ENCODE data around the gene ZMYND8. TPM values are rescaled to one million over a fixed set of nuclear protein-coding genes. Genes with fewer than 3 reads are reported as not detected.
A peak's percentile ranks its signal among the peaks of the same experiment; 100 is the strongest.
"Not testable (repeated sequence)": the region's sequence is repeated elsewhere in the genome, so short reads cannot be mapped to it uniquely, and the experiment has no call there.

The ZMYND8 gene
- total RNA-seq, 2 experiments from 2014 or later: 30.3 to 33.0 TPM

GRCh38 chr20:47295129-47295813 lies 61.2 kb downstream of the ZMYND8 start:
- Mint-ChIP-seq H3K9me3 (no peaks in the 10 kb centered on the region), H3K36me3 (ENCODE audit: low read depth) (peaks cover 27% of the 10 kb centered on the region), H3K27ac (no peak overlapping the region), H3K4me3 (no peak overlapping the region), H3K27me3 (ENCODE audit: low read depth) (no peaks in the 10 kb centered on the region), H3K4me1 (ENCODE audit: low read depth) (peaks cover 16% of the 10 kb centered on the region)
- no peak for DNase-seq
- CTCF ChIA-PET: interaction anchor here (0.7 to 3.0 kb wide), 5 partner anchors 17 to 346 kb away, joined by 3 to 16 read pairs (median 3); no protein-coding TSS in a partner anchor
- intact Hi-C loops (cut with micrococcal nuclease): no loop called here

DNA sequence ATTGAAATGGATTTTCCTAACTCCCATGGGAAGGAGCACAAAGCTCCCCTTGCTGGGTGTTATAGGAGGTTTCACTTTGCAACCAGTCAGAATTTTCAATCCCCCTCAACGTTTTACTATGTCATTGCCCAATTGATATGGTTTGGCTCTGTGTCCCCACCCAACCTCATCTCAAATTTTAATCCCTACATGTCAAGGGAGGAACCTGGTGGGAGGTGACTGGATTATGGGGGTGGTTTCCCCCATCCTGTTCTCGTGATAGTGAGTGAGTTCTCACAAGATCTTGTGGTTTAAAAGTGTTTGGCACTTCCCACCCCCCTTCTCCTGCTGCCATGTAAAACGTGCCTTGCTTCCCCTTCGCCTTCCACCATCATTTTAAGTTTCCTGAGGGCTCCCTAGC lies 62.9 kb downstream of the ZMYND8 start:
- H3K4me3 Mint-ChIP-seq: no peak overlapping the region
- intact Hi-C loops (cut with micrococcal nuclease): no loop called here
- H3K4me1 Mint-ChIP-seq (ENCODE audit: low read depth): peaks cover 12% of the 10 kb centered on the region
- H3K27ac Mint-ChIP-seq: peak overlapping the region; percentile 28
- no peak for DNase-seq
- H3K36me3 Mint-ChIP-seq (ENCODE audit: low read depth): peaks cover 29% of the 10 kb centered on the region
- H3K27me3 Mint-ChIP-seq (ENCODE audit: low read depth): no peaks in the 10 kb centered on the region
- CTCF ChIA-PET: interaction anchor here (0.9 to 1.1 kb wide), 2 partner anchors 20 to 90 kb away, joined by 3 read pairs; no protein-coding TSS in a partner anchor
- H3K9me3 Mint-ChIP-seq: no peaks in the 10 kb centered on the region

- intact Hi-C loops (cut with micrococcal nuclease): no loop called here
- H3K9me3 Mint-ChIP-seq: no peaks in the 10 kb centered on the region
- H3K36me3 Mint-ChIP-seq (ENCODE audit: low read depth): peaks cover 34% of the 10 kb centered on the region
- peaks cover 12% of the 10 kb centered on the region for H3K4me1 Mint-ChIP-seq (ENCODE audit: low read depth)
- H3K27me3 Mint-ChIP-seq (ENCODE audit: low read depth): no peaks in the 10 kb centered on the region
- H3K27ac Mint-ChIP-seq: peak overlapping the region; percentile 30
- DNase-seq: no peak
- CTCF ChIA-PET: interaction anchor here (1.1 kb wide), 1 partner anchor 91 kb away, joined by 3 read pairs; no protein-coding TSS in a partner anchor
- H3K4me3 Mint-ChIP-seq: no peak overlapping the region
Observed at GRCh38 chr20:47292581-47292980, 63.9 kb downstream of the ZMYND8 start.

DNA sequence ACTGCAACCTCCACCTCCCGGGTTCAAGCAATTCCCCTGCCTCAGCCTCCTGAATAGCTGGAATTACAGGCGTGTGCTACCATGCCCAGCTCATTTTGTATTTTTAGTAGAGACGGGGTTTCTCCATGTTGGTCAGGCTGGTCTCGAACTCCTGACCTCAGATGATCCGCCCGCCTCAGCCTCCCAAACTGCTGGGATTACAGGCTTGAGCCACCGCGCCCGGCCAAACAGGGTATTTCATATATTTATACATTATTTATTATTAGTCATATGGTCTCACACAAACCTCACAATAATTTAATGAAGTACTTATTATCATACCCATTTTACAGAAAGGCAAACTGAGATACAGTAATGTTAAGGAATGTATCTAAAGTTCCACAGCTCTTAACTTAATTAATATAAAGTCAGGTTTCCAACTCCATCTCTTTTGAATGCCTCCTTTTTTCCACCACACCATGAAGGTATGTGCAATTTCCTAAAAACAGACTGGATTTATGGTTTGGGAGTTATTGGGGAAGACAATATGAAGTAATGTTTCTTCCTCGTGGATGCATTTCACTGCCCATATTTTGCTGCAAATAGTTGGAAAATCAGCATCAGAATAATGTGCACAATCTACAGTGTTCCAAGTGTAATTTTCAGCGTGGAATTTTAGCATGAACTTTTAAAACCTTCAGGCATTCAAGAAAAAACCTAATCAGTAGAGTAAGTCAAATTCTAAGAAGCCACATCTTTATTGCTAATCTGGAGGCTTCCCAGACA lies 65.7 kb downstream of the ZMYND8 start:
- DNase-seq: no peak
- H3K27me3 Mint-ChIP-seq (ENCODE audit: low read depth): no peaks in the 10 kb centered on the region
- intact Hi-C loops (cut with micrococcal nuclease): no loop called here
- CTCF ChIA-PET: interaction anchor here (0.6 to 1.6 kb wide), 3 partner anchors 9 to 93 kb away, joined by 3 to 4 read pairs (median 3); no protein-coding TSS in a partner anchor
- H3K9me3 Mint-ChIP-seq: no peaks in the 10 kb centered on the region
- peaks cover 12% of the 10 kb centered on the region for H3K4me1 Mint-ChIP-seq (ENCODE audit: low read depth)
- peaks cover 35% of the 10 kb centered on the region for H3K36me3 Mint-ChIP-seq (ENCODE audit: low read depth)
- H3K4me3 Mint-ChIP-seq: no peak overlapping the region
- H3K27ac Mint-ChIP-seq: no peak overlapping the region

- intact Hi-C loops (cut with micrococcal nuclease): no loop called here
- H3K4me3 Mint-ChIP-seq: no peak overlapping the region
- no peaks in the 10 kb centered on the region for H3K27me3 Mint-ChIP-seq (ENCODE audit: low read depth)
- no peak for DNase-seq
- H3K36me3 Mint-ChIP-seq (ENCODE audit: low read depth): peaks cover 35% of the 10 kb centered on the region
- no peaks in the 10 kb centered on the region for H3K9me3 Mint-ChIP-seq
- peaks cover 12% of the 10 kb centered on the region for H3K4me1 Mint-ChIP-seq (ENCODE audit: low read depth)
- CTCF ChIA-PET: interaction anchor here (1.2 to 1.6 kb wide), 2 partner anchors 44 to 94 kb away, joined by 3 to 4 read pairs; no protein-coding TSS in a partner anchor
- no peak overlapping the region for H3K27ac Mint-ChIP-seq
Observed at GRCh38 chr20:47290008-47290407, 66.5 kb downstream of the ZMYND8 start.

- peaks cover 7% of the 10 kb centered on the region for H3K4me1 Mint-ChIP-seq (ENCODE audit: low read depth)
- CTCF ChIA-PET: interaction anchor here (1.6 kb wide), 1 partner anchor 95 kb away, joined by 6 read pairs; no protein-coding TSS in a partner anchor
- no peaks in the 10 kb centered on the region for H3K27me3 Mint-ChIP-seq (ENCODE audit: low read depth)
- H3K36me3 Mint-ChIP-seq (ENCODE audit: low read depth): peaks cover 31% of the 10 kb centered on the region
- no peak overlapping the region for H3K4me3 Mint-ChIP-seq
- H3K9me3 Mint-ChIP-seq: no peaks in the 10 kb centered on the region
- DNase-seq: no peak
- intact Hi-C loops (cut with micrococcal nuclease): no loop called here
- no peak overlapping the region for H3K27ac Mint-ChIP-seq
Observed at GRCh38 chr20:47289096-47289495, 67.4 kb downstream of the ZMYND8 start.

DNA sequence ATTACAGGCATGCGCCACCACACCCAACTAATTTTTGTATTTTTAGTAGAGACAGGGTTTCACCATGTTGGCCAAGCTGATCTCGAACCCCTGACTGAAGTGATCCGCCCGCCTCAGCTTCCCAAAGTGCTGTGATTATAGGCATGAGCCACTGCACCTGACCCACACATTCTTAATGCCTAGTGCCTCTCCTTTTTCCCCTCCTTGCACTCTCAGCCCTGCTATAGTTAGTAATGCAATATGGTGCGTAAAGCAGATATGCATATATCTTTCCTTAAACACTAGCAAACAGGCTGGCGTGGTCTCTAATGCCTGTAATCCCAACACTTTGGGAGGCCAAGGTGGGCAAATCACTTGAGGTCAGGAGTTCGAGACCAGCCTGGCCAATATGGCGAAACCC lies 68.0 kb downstream of the ZMYND8 start:
- H3K27ac Mint-ChIP-seq; H3K4me1 Mint-ChIP-seq (ENCODE audit: low read depth); H3K27me3 Mint-ChIP-seq (ENCODE audit: low read depth); intact Hi-C loops (cut with micrococcal nuclease); DNase-seq; H3K4me3 Mint-ChIP-seq; H3K9me3 Mint-ChIP-seq: not testable (repeated sequence)
- H3K36me3 Mint-ChIP-seq (ENCODE audit: low read depth): peaks cover 31% of the 10 kb centered on the region
- CTCF ChIA-PET: interaction anchor here (1.6 kb wide), 1 partner anchor 95 kb away, joined by 6 read pairs; no protein-coding TSS in a partner anchor

DNA sequence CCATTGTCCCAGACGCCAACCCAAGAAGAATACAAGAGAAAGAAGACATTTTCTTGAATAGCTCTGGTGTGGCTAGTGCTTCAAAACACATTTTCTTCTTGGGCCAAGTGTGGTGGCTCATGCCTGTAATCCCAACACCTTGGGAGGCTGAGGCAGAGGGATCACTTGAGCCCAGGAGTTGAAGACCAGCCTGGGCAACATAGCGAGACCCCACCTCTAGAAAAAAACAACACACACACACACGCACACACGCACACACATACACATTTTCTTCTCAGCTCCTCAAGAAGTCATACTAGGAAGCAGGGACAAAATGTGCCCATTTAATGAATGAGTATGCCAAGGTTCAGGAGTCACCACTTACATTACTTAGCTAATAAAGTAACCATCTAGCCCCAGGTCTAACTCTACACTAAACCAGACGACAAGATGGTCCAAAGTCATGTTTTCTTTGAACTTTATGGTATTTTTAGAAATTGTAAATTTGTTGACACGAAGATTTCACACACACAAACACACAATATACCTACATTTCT lies 68.8 kb downstream of the ZMYND8 start:
- no peaks in the 10 kb centered on the region for H3K9me3 Mint-ChIP-seq
- CTCF ChIA-PET: interaction anchor here (0.6 to 2.7 kb wide), 3 partner anchors 15 to 138 kb away, joined by 3 to 10 read pairs (median 6); no protein-coding TSS in a partner anchor
- DNase-seq: no peak
- H3K27ac Mint-ChIP-seq: no peak overlapping the region
- H3K4me1 Mint-ChIP-seq (ENCODE audit: low read depth): no peaks in the 10 kb centered on the region
- intact Hi-C loops (cut with micrococcal nuclease): no loop called here
- no peaks in the 10 kb centered on the region for H3K27me3 Mint-ChIP-seq (ENCODE audit: low read depth)
- no peak overlapping the region for H3K4me3 Mint-ChIP-seq
- H3K36me3 Mint-ChIP-seq (ENCODE audit: low read depth): peaks cover 30% of the 10 kb centered on the region

GRCh38 chr20:47286681-47287080 lies 69.8 kb downstream of the ZMYND8 start:
- H3K9me3 Mint-ChIP-seq: no peaks in the 10 kb centered on the region
- CTCF ChIA-PET: interaction anchor here (2.7 kb wide), 1 partner anchor 14 kb away, joined by 10 read pairs; no protein-coding TSS in a partner anchor
- H3K27me3 Mint-ChIP-seq (ENCODE audit: low read depth): no peaks in the 10 kb centered on the region
- H3K27ac Mint-ChIP-seq: no peak overlapping the region
- no peaks in the 10 kb centered on the region for H3K4me1 Mint-ChIP-seq (ENCODE audit: low read depth)
- no peak overlapping the region for H3K4me3 Mint-ChIP-seq
- no peak for DNase-seq
- H3K36me3 Mint-ChIP-seq (ENCODE audit: low read depth): peaks cover 34% of the 10 kb centered on the region
- intact Hi-C loops (cut with micrococcal nuclease): no loop called here

DNA sequence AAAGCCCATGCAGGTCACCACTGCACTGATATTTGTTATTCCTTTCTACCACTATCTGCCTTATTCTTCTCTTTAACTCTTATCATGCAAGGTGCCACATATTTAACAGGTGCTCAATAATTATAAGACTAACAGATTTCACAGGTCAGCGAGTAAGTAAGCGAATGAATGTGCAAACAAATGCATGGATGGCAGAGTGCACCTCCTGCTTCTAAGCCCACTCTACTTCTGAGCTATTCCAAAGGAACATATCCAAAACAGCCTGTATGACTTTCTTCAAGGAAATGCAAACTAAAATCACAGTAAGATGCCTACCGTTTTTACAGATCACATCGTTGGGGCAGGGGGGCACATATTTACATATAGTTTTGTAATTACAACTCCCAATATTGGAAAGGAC lies 71.3 kb downstream of the ZMYND8 start:
- no peak overlapping the region for H3K4me3 Mint-ChIP-seq
- no peaks in the 10 kb centered on the region for H3K4me1 Mint-ChIP-seq (ENCODE audit: low read depth)
- peaks cover 31% of the 10 kb centered on the region for H3K36me3 Mint-ChIP-seq (ENCODE audit: low read depth)
- no peak for DNase-seq
- no peaks in the 10 kb centered on the region for H3K27me3 Mint-ChIP-seq (ENCODE audit: low read depth)
- CTCF ChIA-PET: interaction anchor here (0.6 kb wide), 1 partner anchor 35 kb away, joined by 3 read pairs; no protein-coding TSS in a partner anchor
- no peaks in the 10 kb centered on the region for H3K9me3 Mint-ChIP-seq
- H3K27ac Mint-ChIP-seq: peak overlapping the region; percentile 30
- intact Hi-C loops (cut with micrococcal nuclease): no loop called here

- Mint-ChIP-seq H3K9me3 (no peaks in the 10 kb centered on the region), H3K36me3 (ENCODE audit: low read depth) (peaks cover 28% of the 10 kb centered on the region), H3K4me3 (no peak overlapping the region), H3K27ac (no peak overlapping the region), H3K4me1 (ENCODE audit: low read depth) (no peaks in the 10 kb centered on the region), H3K27me3 (ENCODE audit: low read depth) (no peaks in the 10 kb centered on the region)
- intact Hi-C loops (cut with micrococcal nuclease): no loop called here
- CTCF ChIA-PET: no interaction called here
- no peak for DNase-seq
Observed at GRCh38 chr20:47284373-47284772, 72.1 kb downstream of the ZMYND8 start.

DNA sequence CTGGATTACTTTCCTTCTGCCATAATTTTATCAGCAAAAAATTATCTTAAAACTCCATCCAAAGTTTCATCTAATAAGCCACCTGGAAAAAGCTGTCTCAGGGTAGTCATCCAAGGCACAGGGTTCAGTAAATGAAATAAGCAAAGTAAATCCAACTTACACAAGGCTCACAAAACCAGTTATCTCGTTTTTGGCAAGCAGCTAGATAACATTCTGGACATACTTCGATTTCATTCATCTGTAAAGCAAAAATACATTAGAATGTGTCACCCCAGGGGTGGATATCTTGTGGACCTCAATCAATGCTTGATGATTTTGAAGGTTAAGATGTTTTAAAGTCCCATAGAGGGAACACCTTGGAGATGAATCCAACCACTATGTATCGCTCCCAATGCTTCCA lies 73.1 kb downstream of the ZMYND8 start:
- no peak for DNase-seq
- no peak overlapping the region for H3K27ac Mint-ChIP-seq
- H3K4me3 Mint-ChIP-seq: no peak overlapping the region
- intact Hi-C loops (cut with micrococcal nuclease): no loop called here
- H3K27me3 Mint-ChIP-seq (ENCODE audit: low read depth): no peaks in the 10 kb centered on the region
- H3K4me1 Mint-ChIP-seq (ENCODE audit: low read depth): no peaks in the 10 kb centered on the region
- CTCF ChIA-PET: interaction anchor here (0.8 to 1.3 kb wide), 3 partner anchors 97 to 138 kb away, joined by 3 to 6 read pairs (median 3); no protein-coding TSS in a partner anchor
- H3K9me3 Mint-ChIP-seq: no peaks in the 10 kb centered on the region
- peaks cover 27% of the 10 kb centered on the region for H3K36me3 Mint-ChIP-seq (ENCODE audit: low read depth)
